H1 (cell line): ENCODE data around the gene NOLC1. TPM values are rescaled to one million over a fixed set of nuclear protein-coding genes. Genes with fewer than 3 reads are reported as not detected.

Experiments used
- CTCF ChIA-PET: fragments of 300-600 bp; sonication (Branson Sonifier 250); formaldehyde crosslinking; loops from one replicate; lab custom pipeline; 2021; ENCODE audit not compliant: partially characterized antibody; lab: Charles Lee
- POLR2A ChIA-PET: fragments of 300-600 bp; sonication (Branson Sonifier 250); formaldehyde crosslinking; loops from one replicate; lab custom pipeline; 2021; ENCODE audit warnings: inconsistent platforms; ENCODE audit not compliant: partially characterized antibody; lab: Charles Lee
- DNase-seq, 2 experiments: peaks; one replicate each; pipeline versions ENCODE4 v3.0.0 to v3.0.0-alpha.2; 2010 to 2022; ENCODE audit warnings: low spot score in 2 of 2, low read depth in 1 of 2, mixed read lengths in 1 of 2
- FAIRE-seq: peaks from 2 replicates; lab custom pipeline; 2011; peaks lifted over from hg19 to GRCh38; lab: Jason Lieb, UNC
- H2AFZ ChIP-seq: 2 replicates; pipeline ENCODE4 v1.8.1; 2012; ENCODE audit warnings: low read length, inconsistent platforms
- H2AK5ac ChIP-seq: 2 replicates; pipeline ENCODE4 v1.6.1; 2013; ENCODE audit warnings: low read depth, low read length
- H2BK120ac ChIP-seq: replicated peaks from 2 replicates; pipeline ENCODE3; 2013; ENCODE audit warnings: low read depth, low read length, inconsistent platforms
- H2BK12ac ChIP-seq: 2 replicates; pipeline ENCODE4 v1.6.1; 2013; ENCODE audit warnings: low read depth, low read length
- H2BK15ac ChIP-seq: 2 replicates; pipeline ENCODE4 v1.6.1; 2013; ENCODE audit warnings: low read length
- H2BK20ac ChIP-seq: 2 replicates; pipeline ENCODE4 v1.6.1; 2013; ENCODE audit warnings: low read length
- H2BK5ac ChIP-seq: 2 replicates; pipeline ENCODE4 v1.6.1; 2013; ENCODE audit warnings: low read depth, low read length
- H3K14ac ChIP-seq: 2 replicates; pipeline ENCODE4 v1.6.1; 2013; ENCODE audit warnings: inconsistent platforms; ENCODE audit not compliant: insufficient read length
- H3K18ac ChIP-seq: 2 replicates; pipeline ENCODE4 v1.6.1; 2013; ENCODE audit warnings: low read length; ENCODE audit errors: extremely low read depth
- H3K23ac ChIP-seq: 2 replicates; pipeline ENCODE4 v1.6.1; 2013; ENCODE audit warnings: inconsistent platforms; ENCODE audit not compliant: insufficient read length
- H3K23me2 ChIP-seq: 2 replicates; pipeline ENCODE4 v1.6.1; 2013; ENCODE audit warnings: low read depth, low read length
- H3K27ac ChIP-seq: 2 replicates; pipeline ENCODE4 v1.6.1; 2011; ENCODE audit warnings: low read depth, low read length, inconsistent platforms
- H3K27me3 ChIP-seq, 4 experiments: replicated peaks in 1 of 4; 1 replicate in 1 of 4; 2 replicates in 3 of 4; pipeline versions ENCODE4 v1.6.1 to v1.8.1; 2011 to 2013; ENCODE audit warnings: low read length in 3 of 4, mild to moderate bottlenecking in 3 of 4, inconsistent platforms in 2 of 4, mixed read lengths in 2 of 4, moderate library complexity in 1 of 4; ENCODE audit not compliant: control insufficient read depth in 3 of 4, insufficient read depth in 3 of 4; ENCODE audit errors: extremely low read depth in 1 of 4
- H3K36me3 ChIP-seq, 4 experiments: 2 replicates each; pipeline versions ENCODE4 v1.6.1 to v1.8.1; 2011 to 2013; ENCODE audit warnings: mild to moderate bottlenecking in 4 of 4, low read length in 3 of 4, moderate library complexity in 2 of 4, control low read depth in 1 of 4, inconsistent platforms in 1 of 4; ENCODE audit not compliant: insufficient read depth in 4 of 4, control insufficient read depth in 2 of 4
- H3K4ac ChIP-seq: replicated peaks from 2 replicates; pipeline ENCODE3; 2013; ENCODE audit warnings: low read length, low read depth, mixed read lengths, inconsistent platforms; ENCODE audit not compliant: insufficient read length
- H3K4me1 ChIP-seq, 4 experiments: replicated peaks in 1 of 4; 1 replicate in 1 of 4; 2 replicates in 3 of 4; pipeline versions ENCODE4 v1.6.1 to v1.8.1; 2011 to 2013; ENCODE audit warnings: low read length in 3 of 4, inconsistent platforms in 2 of 4, mixed read lengths in 1 of 4; ENCODE audit not compliant: insufficient read depth in 4 of 4, control insufficient read depth in 3 of 4
- H3K4me2 ChIP-seq, 2 experiments: 2 replicates each; pipeline versions ENCODE4 v1.6.1 to v1.8.1; 2011 to 2013; ENCODE audit warnings: low read depth in 2 of 2, low read length in 2 of 2, control low read depth in 1 of 2, inconsistent platforms in 1 of 2, mild to moderate bottlenecking in 1 of 2; ENCODE audit not compliant: insufficient read depth in 1 of 2
- H3K4me3 ChIP-seq, 4 experiments: fragments of 200-600, 300-600 bp in 1 of 4; sonication (generic), shearing (Covaris generic), sonication (Bioruptor Twin) in 1 of 4; 2 replicates each; pipeline versions ENCODE4 v1.5.1 to v1.8.1; 2011 to 2016; ENCODE audit warnings: low read length in 4 of 4, low read depth in 3 of 4, control low read depth in 2 of 4, inconsistent platforms in 2 of 4, mild to moderate bottlenecking in 2 of 4, mixed read lengths in 1 of 4, moderate library complexity in 1 of 4; ENCODE audit not compliant: insufficient read depth in 2 of 4; ENCODE audit errors: extremely low read depth in 1 of 4
- H3K56ac ChIP-seq: replicated peaks from 2 replicates; pipeline ENCODE3; 2013; ENCODE audit warnings: low read depth, mild to moderate bottlenecking, mixed read lengths, low read length, inconsistent platforms; ENCODE audit not compliant: insufficient read length
- H3K79me1 ChIP-seq: 2 replicates; pipeline ENCODE4 v1.6.1; 2013; ENCODE audit warnings: low read depth, low read length, control low read depth
- H3K79me2 ChIP-seq, 2 experiments: 2 replicates each; pipeline versions ENCODE4 v1.6.1 to v1.8.1; 2012 to 2013; ENCODE audit warnings: low read length in 2 of 2, mild to moderate bottlenecking in 2 of 2, inconsistent platforms in 1 of 2; ENCODE audit not compliant: insufficient read depth in 2 of 2, control insufficient read depth in 1 of 2
- H3K9ac ChIP-seq, 4 experiments: replicated peaks in 1 of 4; 1 replicate in 1 of 4; 2 replicates in 3 of 4; pipeline versions ENCODE4 v1.6.1 to v1.8.1; 2011 to 2013; ENCODE audit warnings: low read depth in 3 of 4, low read length in 3 of 4, control low read depth in 2 of 4, mild to moderate bottlenecking in 2 of 4, moderate library complexity in 2 of 4, inconsistent platforms in 1 of 4; ENCODE audit errors: extremely low read depth in 1 of 4
- H3K9me3 ChIP-seq, 2 experiments: 2 replicates each; pipeline versions ENCODE4 v1.6.1 to v1.8.1; 2012 to 2013; ENCODE audit warnings: mild to moderate bottlenecking in 2 of 2, moderate library complexity in 2 of 2, control low read depth in 1 of 2, inconsistent platforms in 1 of 2, low read depth in 1 of 2, low read length in 1 of 2, mixed read lengths in 1 of 2; ENCODE audit not compliant: insufficient read depth in 2 of 2
- H4K20me1 ChIP-seq, 2 experiments: replicated peaks in 1 of 2; 2 replicates each; pipeline versions ENCODE3 to v1.8.1; 2011 to 2013; ENCODE audit warnings: inconsistent platforms in 2 of 2, low read length in 2 of 2, mild to moderate bottlenecking in 1 of 2; ENCODE audit not compliant: insufficient read depth in 2 of 2, control insufficient read depth in 1 of 2
- H4K5ac ChIP-seq: 2 replicates; pipeline ENCODE4 v1.6.1; 2013; ENCODE audit warnings: low read length, low read depth, mixed read lengths, inconsistent platforms; ENCODE audit not compliant: insufficient read length
- H4K8ac ChIP-seq: 2 replicates; pipeline ENCODE4 v1.8.0; 2013; ENCODE audit warnings: mild to moderate bottlenecking, moderate library complexity, low read length, inconsistent platforms; ENCODE audit not compliant: insufficient read depth; ENCODE audit errors: extremely low read depth
- H4K91ac ChIP-seq: replicated peaks from 2 replicates; pipeline ENCODE3; 2013; ENCODE audit warnings: low read length, mixed read lengths, inconsistent platforms; ENCODE audit not compliant: insufficient read length
- BCL11A ChIP-seq, 2 experiments: IDR thresholded peaks; one replicate each; pipeline ENCODE4 v1.6.1; 2011; ENCODE audit warnings: low read depth in 2 of 2, low read length in 2 of 2, mild to moderate bottlenecking in 2 of 2
- CBX5 ChIP-seq: fragments of 300-800, 300-1000 bp; sonication (generic); IDR thresholded peaks from 2 replicates; pipeline ENCODE4 v1.7.1; 2016; ENCODE audit warnings: antibody characterized with exemption, low read length, low read depth
- CHD2 ChIP-seq: IDR thresholded peaks from 2 replicates; pipeline ENCODE4 v1.6.1; 2012; ENCODE audit warnings: low read length, improper control_type of control experiment
- CREB1 ChIP-seq: IDR thresholded peaks from 2 replicates; pipeline ENCODE4 v1.6.1; 2012; ENCODE audit warnings: inconsistent platforms
- EP300 ChIP-seq, 2 experiments: IDR thresholded peaks; 1 replicate in 1 of 2; 2 replicates in 1 of 2; pipeline ENCODE4 v1.6.1; 2011 to 2012; ENCODE audit warnings: low read depth in 2 of 2, low read length in 2 of 2, mild to moderate bottlenecking in 2 of 2, borderline replicate concordance in 1 of 2, inconsistent platforms in 1 of 2, moderate library complexity in 1 of 2
- KDM4A ChIP-seq: IDR thresholded peaks from one replicate; pipeline ENCODE4 v1.7.1; 2012; ENCODE audit warnings: low read depth, mild to moderate bottlenecking, moderate library complexity, low read length, inconsistent platforms; ENCODE audit not compliant: severe bottlenecking
- POU5F1 ChIP-seq: IDR thresholded peaks from 2 replicates; pipeline ENCODE4 v1.6.1; 2011; ENCODE audit warnings: low read depth, mild to moderate bottlenecking, low read length, moderate library complexity
- SIN3A ChIP-seq, 2 experiments: IDR thresholded peaks in 1 of 2; conservative IDR thresholded peaks in 1 of 2; 2 replicates each; pipeline ENCODE4 v1.6.1; 2011 to 2012; ENCODE audit warnings: low read length in 2 of 2, improper control_type of control experiment in 1 of 2, low read depth in 1 of 2, mild to moderate bottlenecking in 1 of 2
- SIX5 ChIP-seq: IDR thresholded peaks from 2 replicates; pipeline ENCODE4 v1.6.1; 2011; ENCODE audit warnings: mild to moderate bottlenecking, low read depth, low read length
- WGBS, 2 experiments: shearing (Covaris generic) in 1 of 2; methylation state at CpG; one replicate each; pipeline versions ENCODE4 v1.1.6 to v1.1.7; 2013 to 2015; ENCODE audit warnings: low lambda C conversion rate in 2 of 2, mixed read lengths in 2 of 2, inconsistent platforms in 1 of 2, low coverage in 1 of 2, missing lambda C conversion rate in 1 of 2; ENCODE audit not compliant: insufficient replicate concordance in 2 of 2, insufficient coverage in 1 of 2, insufficient read length in 1 of 2; ENCODE audit errors: extremely low coverage in 1 of 2, missing lambda C conversion rate in 1 of 2; 5-methylcytosine and 5-hydroxymethylcytosine counted together
- polyA plus RNA-seq, 7 experiments: library from polyadenylated mRNA; depleted of rRNA in 3 of 7; stranded (reverse) in 5 of 7; unstranded in 2 of 7; fragments of >200 nt in 5 of 7; fragments of 200-250 nt in 2 of 7; gene quantifications; 1 replicate in 5 of 7; 2 replicates in 1 of 7; 4 replicates in 1 of 7; pipeline versions ENCODE4 v1.2.1 to v1.2.3, GENCODE V29; 2011 to 2013; ENCODE audit warnings: missing spikeins in 2 of 7, mixed read lengths in 2 of 7
- total RNA-seq: library from RNA; stranded (reverse); fragmentation: NEBNext Ultra II Directional; extraction: Animal tissue kit (Norgen Biotek cat#: 25700); gene quantifications from 2 replicates; pipeline ENCODE4 v1.2.1, GENCODE V29; 2021
- TF ChIP-seq, protein P1 (sequence below): IDR thresholded peaks from 2 replicates; pipeline ENCODE4 v1.6.1; 2011; ENCODE audit warnings: low read length, improper control_type of control experiment

NOLC1 gene
- total and polyA plus RNA-seq, 2 of the 8 experiments (the other 6 are each of a cell fraction or from before 2014, with no cell fraction given), result 86.3 to 191 TPM

DNA sequence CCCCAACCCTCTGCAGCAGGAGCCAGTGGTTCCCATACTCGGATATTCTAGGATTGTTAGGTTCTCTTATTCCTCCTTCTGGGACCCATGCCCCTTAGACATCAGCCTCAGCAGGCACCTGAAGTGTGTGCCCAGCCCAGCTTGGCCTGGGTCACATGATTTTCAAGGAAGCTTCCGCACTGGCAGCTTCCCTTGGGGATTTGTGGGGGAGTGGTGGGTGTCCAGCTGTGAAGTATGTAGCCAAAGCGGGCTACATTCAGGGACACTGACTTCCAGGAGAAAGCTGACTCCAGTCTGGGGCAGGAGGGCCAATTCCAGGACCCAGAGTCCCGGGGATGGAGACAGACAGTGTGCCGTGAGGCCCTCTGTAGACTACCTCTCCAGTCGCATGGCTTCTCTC, 33.3 kb upstream of the NOLC1 start:
- peak in 1 of 2 experiments; percentile 57 for DNase-seq
- no peak overlapping the region for H3K14ac ChIP-seq
- H2BK15ac ChIP-seq, result peak overlapping the region; percentile 77; the same call in 1 of the 2 replicates
- H3K27ac ChIP-seq, result no peak overlapping the region
- H4K91ac ChIP-seq, result peak overlapping the region; percentile 32
- no peak overlapping the region for H3K56ac ChIP-seq
- ChIA-PET CTCF (interaction anchor here (1.2 to 1.9 kb wide), 7 partner anchors 9 to 281 kb away, joined by 3 to 5 read pairs (median 4); no protein-coding TSS in a partner anchor), POLR2A (interaction anchor here (0.8 to 1.5 kb wide), 18 partner anchors 9 to 527 kb away, joined by 3 to 10 read pairs (median 4); partner anchors contain the start of genes ARMH3, NOLC1 and PPRC1)
- no peak overlapping the region for H2AFZ ChIP-seq
- H2BK5ac ChIP-seq, result peak overlapping the region; percentile 98
- peak overlapping the region; percentile 80 to 93 (median 84) for H3K4me3 ChIP-seq
- H2BK12ac ChIP-seq, result peak overlapping the region; percentile 84; the same call in 1 of the 2 replicates
- H4K8ac ChIP-seq, result peak overlapping the region; percentile 9; the same call in 1 of the 2 replicates
- H3K36me3 ChIP-seq, result no peaks in the 10 kb centered on the region
- H3K4ac ChIP-seq, result peak overlapping the region; percentile 55
- H3K9me3 ChIP-seq, result no peaks in the 10 kb centered on the region
- H3K27me3 ChIP-seq, result no peaks in the 10 kb centered on the region
- H4K5ac ChIP-seq, result no peak overlapping the region
- H2BK120ac ChIP-seq, result no peak overlapping the region
- no peak overlapping the region for H3K23ac ChIP-seq
- 0 out of 2 replicates have a peak overlapping the region, but pooled peaks have one; percentile 77 for H2BK20ac ChIP-seq
- H3K4me2 ChIP-seq, result peak overlapping the region; percentile 65 to 94
- H3K4me1 ChIP-seq, result peaks cover 22 to 53% (median 33%) of the 10 kb centered on the region in 4 experiments
- peaks cover 3 to 4% of the 10 kb centered on the region in 2 experiments for H4K20me1 ChIP-seq
- FAIRE-seq, result no peak
- H3K23me2 ChIP-seq, result peaks cover 21% of the 10 kb centered on the region
- TF ChIP-seq POU5F1 (no peak), SIX5 (no peak), SIN3A (conservative IDR thresholded peaks at IDR 0.05 in 1 of 2, IDR thresholded peaks at IDR 0.05 in 1 of 2; ENCODE audit: low read depth in 1 of 2, low read length in 2 of 2) (no peak), BCL11A (IDR thresholded peaks at IDR 0.05; ENCODE audit: low read depth in 2 of 2, low read length in 2 of 2) (no peak), KDM4A (no peak), EP300 (IDR thresholded peaks at IDR 0.05; ENCODE audit: borderline replicate concordance in 1 of 2, low read depth in 2 of 2, low read length in 2 of 2) (no peak), CREB1 (no peak), CHD2 (no peak), CBX5 (no peak)
- TF ChIP-seq, protein P1, sequence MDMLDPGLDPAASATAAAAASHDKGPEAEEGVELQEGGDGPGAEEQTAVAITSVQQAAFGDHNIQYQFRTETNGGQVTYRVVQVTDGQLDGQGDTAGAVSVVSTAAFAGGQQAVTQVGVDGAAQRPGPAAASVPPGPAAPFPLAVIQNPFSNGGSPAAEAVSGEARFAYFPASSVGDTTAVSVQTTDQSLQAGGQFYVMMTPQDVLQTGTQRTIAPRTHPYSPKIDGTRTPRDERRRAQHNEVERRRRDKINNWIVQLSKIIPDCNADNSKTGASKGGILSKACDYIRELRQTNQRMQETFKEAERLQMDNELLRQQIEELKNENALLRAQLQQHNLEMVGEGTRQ, result no peak
- no peak overlapping the region for H2AK5ac ChIP-seq
- H3K18ac ChIP-seq, result no peak overlapping the region
- 29% methylated on average over 5 of the region's 6 CpGs; no CpG with 5 or more reads in 1 of the 2 experiments for WGBS, 2 experiments
- peak overlapping the region in 3 of 4 experiments; percentile 10 to 33 (median 22); a peak in 3 of 7 replicates for H3K9ac ChIP-seq
- peaks cover 10 to 47% of the 10 kb centered on the region in 2 experiments for H3K79me2 ChIP-seq
- H3K79me1 ChIP-seq, result peaks cover 3% of the 10 kb centered on the region; the same call in 1 of the 2 replicates
